LNCaP clone FGC (cell line): ENCODE data around the gene FPR3.

Experiments
- DNase-seq: peaks from one replicate; pipeline ENCODE4 v3.0.0-alpha.2; 2011; ENCODE audit warnings: low read depth
- H3K4me3 ChIP-seq: 2 replicates; pipeline ENCODE4 v1.5.1; 2011; ENCODE audit warnings: mild to moderate bottlenecking, low read depth, low read length, control low read depth
- CTCF ChIP-seq: IDR thresholded peaks from 2 replicates; pipeline ENCODE4 v1.5.1; 2012; ENCODE audit warnings: mild to moderate bottlenecking; ENCODE audit not compliant: control insufficient read depth, insufficient read depth; ENCODE audit errors: extremely low read depth

The FPR3 gene

DNA sequence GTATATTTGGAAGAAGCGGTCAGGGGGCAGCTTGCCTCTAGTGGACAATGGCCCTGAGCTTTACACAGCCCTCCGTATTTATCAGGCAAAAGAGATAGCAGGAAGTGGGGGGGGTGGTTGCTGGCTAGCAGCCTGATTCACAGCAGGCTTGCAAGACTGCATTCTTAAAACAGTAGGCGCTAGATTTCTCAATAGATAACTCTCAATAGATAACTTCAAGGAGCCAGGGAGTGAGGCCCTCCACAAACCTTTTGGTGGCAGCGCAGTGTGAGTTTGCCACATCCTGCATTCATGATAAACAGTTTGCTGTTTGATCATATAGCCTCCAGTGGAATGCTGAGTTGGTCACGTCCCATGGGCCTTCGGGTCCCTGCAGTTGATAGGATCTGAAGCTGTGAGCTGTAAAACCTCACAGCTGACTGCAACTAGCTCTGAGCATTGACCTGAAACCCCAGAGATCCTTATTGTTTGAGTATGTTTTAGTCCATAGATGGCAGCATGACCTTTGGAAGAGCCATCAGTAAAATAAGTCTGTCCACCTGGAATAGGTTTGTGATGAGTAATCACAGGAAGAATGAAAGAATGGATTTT lies 12.2 kb downstream of the FPR3 start:
- DNase-seq, result peak; percentile 33
- TF ChIP-seq CTCF, result 0 out of 2 replicates have a peak, but pooled peaks have one; percentile 1

GRCh38 chr19:51807925-51808324 lies 13.0 kb downstream of the FPR3 start:
- no peak for DNase-seq
- H3K4me3 ChIP-seq, result no peak overlapping the region
- TF ChIP-seq CTCF, result no peak

More for the DNA sequence above, 12.2 kb downstream of the FPR3 start:
- H3K4me3 ChIP-seq, result no peak overlapping the region

DNA sequence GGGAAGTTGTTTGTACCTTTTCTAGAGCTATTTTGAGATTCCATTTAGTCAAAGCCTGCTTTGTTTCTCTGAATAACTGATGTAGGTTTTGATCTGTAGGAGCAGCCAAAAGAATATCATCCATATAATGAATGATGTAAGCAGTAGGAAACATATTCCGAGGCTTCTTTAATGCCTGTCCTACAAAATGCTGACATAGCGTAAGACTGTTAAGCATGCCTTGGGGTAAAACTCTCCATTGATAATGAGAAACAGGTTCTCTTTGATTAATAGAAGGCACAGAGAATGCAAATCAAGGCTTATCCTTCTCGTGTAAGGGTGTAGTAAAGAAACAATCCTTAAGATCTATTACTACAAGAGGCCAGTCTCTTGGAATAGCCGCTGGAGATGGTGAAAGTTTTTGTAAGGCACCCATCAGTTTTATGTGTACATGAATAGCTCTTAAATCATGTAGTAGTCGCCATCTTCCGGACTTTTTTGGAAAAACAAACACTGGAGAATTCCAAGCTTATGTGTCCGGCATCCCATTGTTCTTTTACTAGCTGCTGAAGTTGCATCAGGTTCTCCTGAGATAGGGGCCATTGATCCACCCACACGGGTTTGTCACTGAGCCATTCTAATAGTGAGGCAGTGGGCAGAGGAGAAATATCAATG lies 13.5 kb downstream of the FPR3 start:
- peak; percentile 31; the same call in 1 of the 2 replicates for TF ChIP-seq CTCF
- DNase-seq, result peak; percentile 46
- H3K4me3 ChIP-seq, result no peak overlapping the region

DNA sequence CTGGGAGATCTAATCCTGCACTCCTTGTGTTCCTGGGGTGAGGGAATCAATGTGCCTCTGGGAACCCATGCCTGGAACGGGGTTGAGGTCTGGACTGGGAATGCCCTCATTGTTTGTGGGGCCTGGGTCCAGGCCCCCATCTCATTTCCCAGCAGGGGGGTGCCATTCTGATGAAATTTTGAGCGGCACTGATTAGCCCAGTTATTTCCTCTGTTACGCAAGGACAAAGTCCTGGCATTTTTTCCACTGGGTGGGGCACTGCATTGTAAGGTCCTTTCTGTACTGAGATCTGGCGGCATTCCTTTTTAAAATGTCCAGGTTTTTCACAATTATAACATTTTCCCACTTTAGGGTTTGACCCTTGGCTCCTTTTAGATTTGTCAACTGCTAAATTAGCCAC lies 14.8 kb downstream of the FPR3 start:
- no peak overlapping the region for H3K4me3 ChIP-seq
- TF ChIP-seq CTCF, result no peak
- no peak for DNase-seq

- TF ChIP-seq CTCF, result peak; percentile 74
- DNase-seq, result peak; percentile 77
- H3K4me3 ChIP-seq, result no peak overlapping the region
These were observed 15.3 kb downstream of the FPR3 start for GRCh38 chr19:51810223-51810622.

GRCh38 chr19:51811344-51811743 lies 16.4 kb downstream of the FPR3 start:
- DNase-seq, result no peak
- TF ChIP-seq CTCF, result no peak
- no peak overlapping the region for H3K4me3 ChIP-seq

DNA sequence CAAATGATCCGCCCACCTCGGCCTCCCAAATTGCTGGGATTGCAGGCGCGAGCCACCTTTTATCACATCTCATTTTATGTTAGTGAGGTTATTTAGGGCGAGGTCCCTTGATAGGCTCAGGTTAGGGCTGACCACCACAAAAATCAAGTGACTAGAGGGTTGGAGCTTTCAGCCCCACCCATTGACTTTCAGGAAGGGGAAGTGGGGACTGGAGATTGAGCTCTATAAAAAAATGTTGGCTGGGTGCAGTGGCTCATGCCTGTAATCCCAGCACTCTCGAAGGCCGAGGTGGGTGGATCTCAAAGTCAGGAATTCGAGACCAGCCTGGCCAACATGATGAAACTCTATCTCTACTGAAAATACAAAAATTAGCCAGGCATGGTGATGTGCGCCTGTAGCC lies 20.1 kb downstream of the FPR3 start:
- no peak for TF ChIP-seq CTCF
- H3K4me3 ChIP-seq, result no peak overlapping the region
- DNase-seq, result no peak
